Liver (tissue), 3 donors: Measurements from ENCODE around the gene RHOG.

ENCODE experiments used
- JUND ChIP-seq, 2 donors: IDR thresholded peaks; 2 replicates each; pipeline ENCODE4 v1.6.1; 2016; ENCODE audit warnings: antibody characterized with exemption in 2 of 2
- SP1 ChIP-seq: IDR thresholded peaks from 2 replicates; pipeline ENCODE4 v1.6.1; 2018; ENCODE audit warnings: antibody characterized with exemption, mild to moderate bottlenecking
- YY1 ChIP-seq: IDR thresholded peaks from 2 replicates; pipeline ENCODE4 v1.6.1; 2016; ENCODE audit warnings: antibody characterized with exemption, mild to moderate bottlenecking
- ZBTB33 ChIP-seq: IDR thresholded peaks from 2 replicates; pipeline ENCODE4 v1.6.1; 2016; ENCODE audit warnings: antibody characterized with exemption
- TF ChIP-seq, protein P1 (sequence below): fragments of 150-350 bp; IDR thresholded peaks from 2 replicates; pipeline ENCODE4 v1.5.1; 2017; ENCODE audit warnings: improper control_type of control experiment, low read depth, low read length; ENCODE audit not compliant: missing input control
- TF ChIP-seq, protein P2 (sequence below): IDR thresholded peaks from 2 replicates; pipeline ENCODE4 v1.6.1; 2016; ENCODE audit warnings: antibody characterized with exemption, mild to moderate bottlenecking
- TF ChIP-seq, protein P3 (sequence below): IDR thresholded peaks from 2 replicates; pipeline ENCODE4 v1.6.1; 2016; ENCODE audit warnings: antibody characterized with exemption
- donor health status: healthy.
- donor health status: healthy.

- TF ChIP-seq, protein P1, sequence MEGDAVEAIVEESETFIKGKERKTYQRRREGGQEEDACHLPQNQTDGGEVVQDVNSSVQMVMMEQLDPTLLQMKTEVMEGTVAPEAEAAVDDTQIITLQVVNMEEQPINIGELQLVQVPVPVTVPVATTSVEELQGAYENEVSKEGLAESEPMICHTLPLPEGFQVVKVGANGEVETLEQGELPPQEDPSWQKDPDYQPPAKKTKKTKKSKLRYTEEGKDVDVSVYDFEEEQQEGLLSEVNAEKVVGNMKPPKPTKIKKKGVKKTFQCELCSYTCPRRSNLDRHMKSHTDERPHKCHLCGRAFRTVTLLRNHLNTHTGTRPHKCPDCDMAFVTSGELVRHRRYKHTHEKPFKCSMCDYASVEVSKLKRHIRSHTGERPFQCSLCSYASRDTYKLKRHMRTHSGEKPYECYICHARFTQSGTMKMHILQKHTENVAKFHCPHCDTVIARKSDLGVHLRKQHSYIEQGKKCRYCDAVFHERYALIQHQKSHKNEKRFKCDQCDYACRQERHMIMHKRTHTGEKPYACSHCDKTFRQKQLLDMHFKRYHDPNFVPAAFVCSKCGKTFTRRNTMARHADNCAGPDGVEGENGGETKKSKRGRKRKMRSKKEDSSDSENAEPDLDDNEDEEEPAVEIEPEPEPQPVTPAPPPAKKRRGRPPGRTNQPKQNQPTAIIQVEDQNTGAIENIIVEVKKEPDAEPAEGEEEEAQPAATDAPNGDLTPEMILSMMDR = no peak
- TF ChIP-seq SP1 = no peak
- no peak for TF ChIP-seq ZBTB33
- no peak for TF ChIP-seq YY1
- TF ChIP-seq, protein P2, sequence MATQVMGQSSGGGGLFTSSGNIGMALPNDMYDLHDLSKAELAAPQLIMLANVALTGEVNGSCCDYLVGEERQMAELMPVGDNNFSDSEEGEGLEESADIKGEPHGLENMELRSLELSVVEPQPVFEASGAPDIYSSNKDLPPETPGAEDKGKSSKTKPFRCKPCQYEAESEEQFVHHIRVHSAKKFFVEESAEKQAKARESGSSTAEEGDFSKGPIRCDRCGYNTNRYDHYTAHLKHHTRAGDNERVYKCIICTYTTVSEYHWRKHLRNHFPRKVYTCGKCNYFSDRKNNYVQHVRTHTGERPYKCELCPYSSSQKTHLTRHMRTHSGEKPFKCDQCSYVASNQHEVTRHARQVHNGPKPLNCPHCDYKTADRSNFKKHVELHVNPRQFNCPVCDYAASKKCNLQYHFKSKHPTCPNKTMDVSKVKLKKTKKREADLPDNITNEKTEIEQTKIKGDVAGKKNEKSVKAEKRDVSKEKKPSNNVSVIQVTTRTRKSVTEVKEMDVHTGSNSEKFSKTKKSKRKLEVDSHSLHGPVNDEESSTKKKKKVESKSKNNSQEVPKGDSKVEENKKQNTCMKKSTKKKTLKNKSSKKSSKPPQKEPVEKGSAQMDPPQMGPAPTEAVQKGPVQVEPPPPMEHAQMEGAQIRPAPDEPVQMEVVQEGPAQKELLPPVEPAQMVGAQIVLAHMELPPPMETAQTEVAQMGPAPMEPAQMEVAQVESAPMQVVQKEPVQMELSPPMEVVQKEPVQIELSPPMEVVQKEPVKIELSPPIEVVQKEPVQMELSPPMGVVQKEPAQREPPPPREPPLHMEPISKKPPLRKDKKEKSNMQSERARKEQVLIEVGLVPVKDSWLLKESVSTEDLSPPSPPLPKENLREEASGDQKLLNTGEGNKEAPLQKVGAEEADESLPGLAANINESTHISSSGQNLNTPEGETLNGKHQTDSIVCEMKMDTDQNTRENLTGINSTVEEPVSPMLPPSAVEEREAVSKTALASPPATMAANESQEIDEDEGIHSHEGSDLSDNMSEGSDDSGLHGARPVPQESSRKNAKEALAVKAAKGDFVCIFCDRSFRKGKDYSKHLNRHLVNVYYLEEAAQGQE = no peak
- no peak for TF ChIP-seq JUND (IDR thresholded peaks at IDR 0.05)
- TF ChIP-seq, protein P3, sequence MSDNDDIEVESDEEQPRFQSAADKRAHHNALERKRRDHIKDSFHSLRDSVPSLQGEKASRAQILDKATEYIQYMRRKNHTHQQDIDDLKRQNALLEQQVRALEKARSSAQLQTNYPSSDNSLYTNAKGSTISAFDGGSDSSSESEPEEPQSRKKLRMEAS = no peak
These were observed 6.5 kb downstream of the RHOG start for GRCh38 chr11:3834349-3834663.
